ENCODE data around the gene TENT4B.
A peak's percentile ranks its signal among the peaks of the same experiment; 100 is the strongest.

TENT4B gene

GRCh38 chr16:50144211-50144610, 8.9 kb upstream of the TENT4B start:
- CTCF ChIA-PET, result interaction anchor here (1.2 to 1.5 kb wide), 2 partner anchors 66 to 119 kb away, joined by 4 to 6 read pairs; partner anchors contain the start of gene CNEP1R1

DNA sequence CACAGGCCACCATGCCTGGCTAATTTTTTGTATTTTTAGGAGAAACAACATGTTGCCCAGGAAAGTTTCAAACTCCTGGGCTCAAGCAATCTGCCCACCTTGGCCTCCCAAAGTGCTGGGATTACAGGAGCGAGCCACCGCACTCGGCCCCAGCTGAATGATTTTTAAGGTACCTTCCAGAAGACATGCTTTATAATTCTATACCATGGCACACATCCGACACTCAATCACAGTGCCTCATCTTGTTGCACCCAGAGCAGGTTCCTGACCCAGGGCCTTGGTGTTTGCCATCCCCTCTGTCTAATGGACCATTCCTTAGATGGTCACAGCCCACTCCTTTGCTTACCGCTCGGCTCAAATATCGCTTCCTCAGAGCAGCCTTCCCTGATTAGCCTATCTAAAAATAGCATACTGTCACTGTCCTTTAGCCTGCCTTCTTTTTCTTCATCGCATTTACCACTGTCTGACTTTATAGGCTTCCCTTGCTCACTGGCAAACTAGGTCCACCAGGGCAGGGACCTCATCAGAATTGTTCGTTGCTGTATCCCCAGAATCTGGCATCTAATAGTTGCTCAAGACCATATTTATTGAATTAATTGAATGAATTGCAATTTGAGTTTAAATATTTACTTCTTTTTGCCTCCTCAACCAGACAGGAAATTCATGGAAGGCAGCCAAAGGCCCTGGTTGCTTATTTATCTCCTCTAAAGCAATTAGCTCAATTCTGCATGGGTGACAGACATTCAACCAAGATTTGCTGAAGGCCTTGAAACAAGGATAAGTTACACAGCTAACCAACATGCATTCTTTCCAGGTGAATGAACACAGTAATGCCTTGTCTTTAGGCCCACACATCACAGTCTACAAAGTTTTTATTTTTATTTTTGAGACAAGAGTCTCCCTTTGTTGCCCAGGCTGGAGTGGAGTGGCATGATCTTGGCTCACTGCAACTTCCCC, 6.3 kb upstream of the TENT4B start:
- ChIA-PET POLR2A (no interaction called here), CTCF (interaction anchor here (1.6 to 2.4 kb wide), 2 partner anchors 10 to 64 kb away, joined by 7 to 10 read pairs; no protein-coding TSS in a partner anchor)
- DNase-seq (ENCODE audit: extremely low spot score), result no peak
- TF ChIP-seq PKNOX1 (IDR thresholded peaks at IDR 0.05), result no peak
- no peak for TF ChIP-seq BHLHE40 (IDR thresholded peaks at IDR 0.05; ENCODE audit: borderline replicate concordance)
- no peak for TF ChIP-seq ARNT (IDR thresholded peaks at IDR 0.05)
- TF ChIP-seq FOXK2 (IDR thresholded peaks at IDR 0.05), result no peak

More at GRCh38 chr16:50144211-50144610, 8.9 kb upstream of the TENT4B start:
- TF ChIP-seq ELF4 (IDR thresholded peaks at IDR 0.05) (no peak), L3MBTL2 (conservative IDR thresholded peaks at IDR 0.05) (no peak)
- no peak for DNase-seq (ENCODE audit: extremely low spot score)
- POLR2A ChIA-PET, result no interaction called here

DNA sequence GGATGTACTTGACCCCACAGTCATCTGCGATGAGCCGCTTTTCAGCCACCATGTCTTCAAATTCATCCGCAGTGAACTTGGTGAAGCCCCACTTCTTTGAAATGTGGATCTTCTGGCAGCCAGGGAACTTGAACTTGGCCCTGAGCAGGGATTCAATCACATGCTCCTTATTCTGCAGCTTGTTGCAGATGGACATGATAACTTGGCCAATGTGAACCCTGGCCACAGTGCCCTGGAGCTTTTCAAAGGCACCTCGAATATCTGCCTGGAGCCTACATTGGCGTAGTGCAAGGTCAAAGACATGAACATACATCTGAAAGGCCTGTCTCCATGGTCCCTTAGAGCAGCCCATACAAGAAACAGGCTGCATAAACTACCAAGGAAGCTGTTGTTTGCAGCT, 1.8 kb upstream of the TENT4B start:
- CTCF ChIA-PET, result interaction anchor here (0.9 kb wide), 1 partner anchor 59 kb away, joined by 4 read pairs; no protein-coding TSS in a partner anchor
- no peak for TF ChIP-seq ELF4 (IDR thresholded peaks at IDR 0.05)
- no peak for TF ChIP-seq NFRKB (IDR thresholded peaks at IDR 0.05)
- TF ChIP-seq ARNT (IDR thresholded peaks at IDR 0.05), result no peak
- no peak for TF ChIP-seq ZNF384 (IDR thresholded peaks at IDR 0.05)
- TF ChIP-seq TARDBP (IDR thresholded peaks at IDR 0.05), result no peak
- no peak for TF ChIP-seq FOXA1 (IDR thresholded peaks at IDR 0.05)
- no peak for TF ChIP-seq HDGF (IDR thresholded peaks at IDR 0.05; ENCODE audit: borderline replicate concordance)
- TF ChIP-seq L3MBTL2 (conservative IDR thresholded peaks at IDR 0.05), result no peak
- no peak for TF ChIP-seq FOXM1 (IDR thresholded peaks at IDR 0.05; ENCODE audit: borderline replicate concordance)
- TF ChIP-seq CTBP1 (IDR thresholded peaks at IDR 0.05; ENCODE audit: borderline replicate concordance), result no peak
- no peak for TF ChIP-seq SUZ12 (IDR thresholded peaks at IDR 0.05)
- TF ChIP-seq LEF1 (IDR thresholded peaks at IDR 0.05; ENCODE audit: borderline replicate concordance), result no peak
- no peak for TF ChIP-seq SP1 (IDR thresholded peaks at IDR 0.05)
- no peak for TF ChIP-seq PKNOX1 (IDR thresholded peaks at IDR 0.05)
- no peak for TF ChIP-seq BHLHE40 (IDR thresholded peaks at IDR 0.05; ENCODE audit: borderline replicate concordance)
- TF ChIP-seq FOXK2 (IDR thresholded peaks at IDR 0.05), result no peak
- POLR2A ChIA-PET, result interaction anchor here (1.1 to 1.7 kb wide), 3 partner anchors 11 to 127 kb away, joined by 3 to 4 read pairs (median 4); partner anchors contain the start of genes CNEP1R1 and HEATR3
- DNase-seq (ENCODE audit: extremely low spot score), result no peak

DNA sequence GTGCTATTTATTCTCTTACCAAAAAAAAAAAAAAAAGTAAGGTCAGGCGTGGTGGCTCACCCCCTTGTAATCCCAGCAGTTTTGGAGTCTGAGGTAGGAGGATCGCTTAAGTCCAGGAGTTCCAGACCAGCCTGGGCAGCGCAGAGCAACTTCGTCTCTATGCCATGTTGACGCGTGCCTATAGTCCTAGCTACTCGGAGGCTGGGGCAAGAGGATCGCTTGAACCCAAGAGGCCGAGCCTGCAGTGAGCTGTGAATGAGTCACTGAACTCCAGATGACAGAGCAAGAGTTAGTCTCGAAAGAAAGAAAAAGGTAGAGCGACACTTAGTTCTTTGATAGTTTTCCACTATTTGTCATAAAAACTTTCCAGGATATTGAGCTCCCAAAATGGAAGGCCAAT, 1.4 kb upstream of the TENT4B start:
- ChIA-PET CTCF (interaction anchor here (0.9 kb wide), 1 partner anchor 59 kb away, joined by 4 read pairs; no protein-coding TSS in a partner anchor), POLR2A (interaction anchor here (0.7 to 1.7 kb wide), 5 partner anchors 11 to 127 kb away, joined by 3 to 4 read pairs (median 3); partner anchors contain the start of genes CNEP1R1 and HEATR3)
- TF ChIP-seq BHLHE40 (IDR thresholded peaks at IDR 0.05; ENCODE audit: borderline replicate concordance) (no peak), NFRKB (IDR thresholded peaks at IDR 0.05) (no peak), ELF4 (IDR thresholded peaks at IDR 0.05) (no peak), SUZ12 (IDR thresholded peaks at IDR 0.05) (no peak), CTBP1 (IDR thresholded peaks at IDR 0.05; ENCODE audit: borderline replicate concordance) (no peak), TARDBP (IDR thresholded peaks at IDR 0.05) (no peak), FOXK2 (IDR thresholded peaks at IDR 0.05) (no peak), SP1 (IDR thresholded peaks at IDR 0.05) (no peak), ZNF384 (IDR thresholded peaks at IDR 0.05) (no peak), FOXM1 (IDR thresholded peaks at IDR 0.05; ENCODE audit: borderline replicate concordance) (no peak), PKNOX1 (IDR thresholded peaks at IDR 0.05) (no peak), L3MBTL2 (conservative IDR thresholded peaks at IDR 0.05) (no peak), ARNT (IDR thresholded peaks at IDR 0.05) (no peak), LEF1 (IDR thresholded peaks at IDR 0.05; ENCODE audit: borderline replicate concordance) (no peak), FOXA1 (IDR thresholded peaks at IDR 0.05) (no peak)
- DNase-seq (ENCODE audit: extremely low spot score), result no peak

- ChIA-PET CTCF (interaction anchor here (0.9 kb wide), 1 partner anchor 58 kb away, joined by 4 read pairs; no protein-coding TSS in a partner anchor), POLR2A (interaction anchor here (0.7 to 1.7 kb wide), 5 partner anchors 10 to 128 kb away, joined by 3 to 4 read pairs (median 3); partner anchors contain the start of genes CNEP1R1 and HEATR3)
- TF ChIP-seq SUZ12 (IDR thresholded peaks at IDR 0.05) (no peak), ZNF384 (IDR thresholded peaks at IDR 0.05) (peak; percentile 65), L3MBTL2 (conservative IDR thresholded peaks at IDR 0.05) (peak; percentile 64; the same call in 1 of the 2 replicates), SP1 (IDR thresholded peaks at IDR 0.05) (no peak), ELF4 (IDR thresholded peaks at IDR 0.05) (no peak)
- DNase-seq (ENCODE audit: extremely low spot score), result no peak
Measured at GRCh38 chr16:50152351-50152806, 727 bp upstream of the TENT4B start.
